GM12801 (cell line): Measurements from ENCODE around the gene MRPS27.

Experiments used
- CTCF ChIP-seq: IDR thresholded peaks from one replicate; pipeline ENCODE4 v1.5.1; 2011; ENCODE audit warnings: control low read depth; ENCODE audit not compliant: insufficient read length; ENCODE audit errors: extremely low read depth

MRPS27 gene

GRCh38 chr5:72268753-72269410 lies 51.2 kb downstream of the MRPS27 start:
- no peak for TF ChIP-seq CTCF

GRCh38 chr5:72268260-72268659 lies 51.8 kb downstream of the MRPS27 start:
- TF ChIP-seq CTCF, result no peak

- no peak for TF ChIP-seq CTCF
Observed at GRCh38 chr5:72267685-72268084, 52.4 kb downstream of the MRPS27 start.

- TF ChIP-seq CTCF, result no peak
Observed at GRCh38 chr5:72266862-72267261, 53.2 kb downstream of the MRPS27 start.

- no peak for TF ChIP-seq CTCF
Observed at GRCh38 chr5:72265032-72265877, 54.8 kb downstream of the MRPS27 start.

GRCh38 chr5:72256536-72256935 lies 63.5 kb downstream of the MRPS27 start:
- TF ChIP-seq CTCF, result no peak

GRCh38 chr5:72255670-72256069 lies 64.4 kb downstream of the MRPS27 start:
- no peak for TF ChIP-seq CTCF
